H9 (cell line): ENCODE data around the gene CNGA4. TPM values are rescaled to one million over a fixed set of nuclear protein-coding genes. Genes with fewer than 3 reads are reported as not detected.

Experiments
- DNase-seq: peaks from one replicate; pipeline ENCODE4 v3.0.0-alpha.2; 2017
- H2AFZ ChIP-seq: one replicate; pipeline ENCODE4 v1.6.1; 2013; ENCODE audit warnings: mild to moderate bottlenecking, low read length, control low read depth, moderate library complexity
- H2AK5ac ChIP-seq: 2 replicates; pipeline ENCODE4 v1.6.1; 2013; ENCODE audit warnings: low read length, control low read depth, mixed read lengths; ENCODE audit not compliant: insufficient read length
- H2BK120ac ChIP-seq: one replicate; pipeline ENCODE4 v1.6.1; 2013; ENCODE audit warnings: low read depth, mild to moderate bottlenecking, low read length, control low read depth, inconsistent platforms; ENCODE audit not compliant: poor library complexity, severe bottlenecking
- H2BK12ac ChIP-seq: 2 replicates; pipeline ENCODE4 v1.6.1; 2013; ENCODE audit warnings: low read length, control low read depth, mixed read lengths, low read depth; ENCODE audit not compliant: insufficient read length
- H2BK15ac ChIP-seq: 2 replicates; pipeline ENCODE4 v1.6.1; 2013; ENCODE audit warnings: low read depth, low read length, control low read depth
- H2BK20ac ChIP-seq: one replicate; pipeline ENCODE4 v1.6.1; 2013; ENCODE audit warnings: low read depth, mild to moderate bottlenecking, low read length, control low read depth, inconsistent platforms; ENCODE audit not compliant: poor library complexity, severe bottlenecking
- H2BK5ac ChIP-seq: 2 replicates; pipeline ENCODE4 v1.6.1; 2013; ENCODE audit warnings: low read length, control low read depth, mixed read lengths; ENCODE audit not compliant: insufficient read length
- H3K14ac ChIP-seq: 2 replicates; pipeline ENCODE4 v1.6.1; 2013; ENCODE audit warnings: low read length, control low read depth; ENCODE audit not compliant: insufficient read depth
- H3K18ac ChIP-seq: 2 replicates; pipeline ENCODE4 v1.6.1; 2013; ENCODE audit warnings: low read depth, mild to moderate bottlenecking, mixed read lengths, low read length, control low read depth; ENCODE audit not compliant: insufficient read length
- H3K23ac ChIP-seq: 2 replicates; pipeline ENCODE4 v1.6.1; 2013; ENCODE audit warnings: low read length, control low read depth, mixed read lengths, low read depth; ENCODE audit not compliant: insufficient read length
- H3K23me2 ChIP-seq: 2 replicates; pipeline ENCODE4 v1.6.1; 2013; ENCODE audit warnings: low read depth, mild to moderate bottlenecking, mixed read lengths, low read length, control low read depth; ENCODE audit not compliant: insufficient read length, poor library complexity, severe bottlenecking
- H3K27ac ChIP-seq: 2 replicates; pipeline ENCODE4 v1.5.1; 2013; ENCODE audit warnings: low read length, control low read depth, mixed read lengths, low read depth; ENCODE audit not compliant: insufficient read length
- H3K27me3 ChIP-seq: 2 replicates; pipeline ENCODE4 v1.6.1; 2013; ENCODE audit warnings: low read length, control low read depth, inconsistent platforms; ENCODE audit not compliant: insufficient read depth
- H3K4ac ChIP-seq: 2 replicates; pipeline ENCODE4 v1.6.1; 2013; ENCODE audit warnings: low read depth, mild to moderate bottlenecking, control low read depth, inconsistent platforms, low read length, moderate library complexity
- H3K4me1 ChIP-seq: 2 replicates; pipeline ENCODE4 v1.6.1; 2013; ENCODE audit warnings: low read length, control low read depth, inconsistent platforms; ENCODE audit not compliant: insufficient read depth
- H3K4me2 ChIP-seq: 2 replicates; pipeline ENCODE4 v1.6.1; 2013; ENCODE audit warnings: low read length, control low read depth, mixed read lengths; ENCODE audit not compliant: insufficient read length, insufficient read depth
- H3K56ac ChIP-seq: 2 replicates; pipeline ENCODE4 v1.6.1; 2013; ENCODE audit warnings: low read depth, mild to moderate bottlenecking, mixed read lengths, low read length, control low read depth; ENCODE audit not compliant: insufficient read length
- H3K79me1 ChIP-seq: 2 replicates; pipeline ENCODE4 v1.6.1; 2013; ENCODE audit warnings: low read depth, mild to moderate bottlenecking, moderate library complexity, low read length, control low read depth, inconsistent platforms; ENCODE audit not compliant: insufficient read depth, poor library complexity, severe bottlenecking
- H3K79me2 ChIP-seq: 2 replicates; pipeline ENCODE4 v1.6.1; 2013; ENCODE audit warnings: low read length, control low read depth, inconsistent platforms; ENCODE audit not compliant: insufficient read depth
- H3K9ac ChIP-seq: 2 replicates; pipeline ENCODE4 v1.6.1; 2013; ENCODE audit warnings: low read length, control low read depth, mixed read lengths; ENCODE audit not compliant: insufficient read length; ENCODE audit errors: extremely low read depth
- H3K9me3 ChIP-seq: one replicate; pipeline ENCODE4 v1.6.1; 2013; ENCODE audit warnings: low read depth, low read length, inconsistent platforms; ENCODE audit not compliant: control insufficient read depth
- H3T11ph ChIP-seq: one replicate; pipeline ENCODE4 v1.6.1; 2013; ENCODE audit warnings: mild to moderate bottlenecking, low read length, control low read depth, inconsistent platforms
- H4K20me1 ChIP-seq: one replicate; pipeline ENCODE4 v1.6.1; 2013; ENCODE audit not compliant: control insufficient read depth, insufficient read length, insufficient read depth
- H4K5ac ChIP-seq: 2 replicates; pipeline ENCODE4 v1.6.1; 2013; ENCODE audit warnings: low read depth, mild to moderate bottlenecking, mixed read lengths, low read length, control low read depth; ENCODE audit not compliant: insufficient read length
- H4K8ac ChIP-seq: replicated peaks from 2 replicates; pipeline ENCODE4 v1.6.1; 2013; ENCODE audit warnings: low read length, control low read depth, mixed read lengths, low read depth; ENCODE audit not compliant: insufficient read length
- H4K91ac ChIP-seq: 2 replicates; pipeline ENCODE4 v1.6.1; 2013; ENCODE audit warnings: low read depth, mild to moderate bottlenecking, moderate library complexity, mixed read lengths, low read length, control low read depth; ENCODE audit not compliant: insufficient read length
- H3K27ac Mint-ChIP-seq, 3 experiments: 2 replicates in 2 of 3; 3 replicates in 1 of 3; pipeline ENCODE4 v1.8.0; 2020 to 2021; ENCODE audit warnings: mixed read lengths in 3 of 3, mild to moderate bottlenecking in 1 of 3, moderate library complexity in 1 of 3
- H3K27me3 Mint-ChIP-seq: 2 replicates; pipeline ENCODE4 v1.8.0; 2021; ENCODE audit warnings: low read depth, mild to moderate bottlenecking, moderate library complexity, mixed read lengths
- H3K36me3 Mint-ChIP-seq, 3 experiments: 2 replicates in 2 of 3; 3 replicates in 1 of 3; pipeline ENCODE4 v1.8.0; 2020 to 2021; ENCODE audit warnings: low read depth in 3 of 3, mixed read lengths in 3 of 3; ENCODE audit not compliant: insufficient read depth in 1 of 3
- H3K4me1 Mint-ChIP-seq, 2 experiments: 2 replicates each; pipeline ENCODE4 v1.8.0; 2020; ENCODE audit warnings: mixed read lengths in 2 of 2
- H3K4me3 Mint-ChIP-seq, 2 experiments: 2 replicates in 1 of 2; 3 replicates in 1 of 2; pipeline ENCODE4 v1.8.0; 2020 to 2021; ENCODE audit warnings: mild to moderate bottlenecking in 2 of 2, mixed read lengths in 2 of 2, moderate library complexity in 1 of 2
- H3K9me3 Mint-ChIP-seq, 2 experiments: 2 replicates in 1 of 2; 3 replicates in 1 of 2; pipeline ENCODE4 v1.8.0; 2020; ENCODE audit warnings: mild to moderate bottlenecking in 2 of 2, mixed read lengths in 2 of 2, moderate library complexity in 1 of 2
- WGBS: extraction: QIAGEN DNeasy Blood & Tissue Kit; methylation state at CpG from one replicate; pipeline ENCODE4 v1.1.7; 2013; ENCODE audit warnings: missing lambda C conversion rate, low lambda C conversion rate, mixed read lengths; ENCODE audit not compliant: insufficient read length; ENCODE audit errors: extremely low coverage; 5-methylcytosine and 5-hydroxymethylcytosine counted together
- total RNA-seq: library from RNA; stranded (reverse); gene quantifications from 2 replicates; pipeline ENCODE4 v1.2.1, GENCODE V29; 2021
- TF ChIP-seq, protein P1 (sequence below): fragments of 200-600 bp; sonication (generic); conservative IDR thresholded peaks from 3 replicates; pipeline ENCODE4 v1.8.0; 2021; ENCODE audit warnings: antibody characterized with exemption, mild to moderate bottlenecking

The CNGA4 gene
- total RNA-seq, 1 experiment from 2014 or later = 0.11 TPM

- H3K4me2 ChIP-seq = no peak overlapping the region
- H3K79me2 ChIP-seq = no peaks in the 10 kb centered on the region
- H4K8ac ChIP-seq = no peak overlapping the region
- H3K27ac ChIP-seq = no peak overlapping the region
- H3T11ph ChIP-seq = no peak overlapping the region
- no peak overlapping the region for H2AFZ ChIP-seq
- H2AK5ac ChIP-seq = no peak overlapping the region
- Mint-ChIP-seq H3K36me3 (no peaks in the 10 kb centered on the region), H3K27ac (no peak overlapping the region), H3K27me3 (peaks cover 9% of the 10 kb centered on the region), H3K9me3 (no peaks in the 10 kb centered on the region; a peak in 1 of 5 replicates), H3K4me3 (no peak overlapping the region), H3K4me1 (peaks cover 10% of the 10 kb centered on the region in 2 experiments)
- no peak overlapping the region for H2BK12ac ChIP-seq
- no peak overlapping the region for H3K18ac ChIP-seq
- H4K5ac ChIP-seq = no peak overlapping the region
- H3K4ac ChIP-seq = no peak overlapping the region
- no CpG with 5 or more reads among the region's 3 CpGs for WGBS
- H3K4me1 ChIP-seq = no peaks in the 10 kb centered on the region
- H2BK5ac ChIP-seq = no peak overlapping the region
- H3K27me3 ChIP-seq = no peaks in the 10 kb centered on the region
- H3K9ac ChIP-seq = no peak overlapping the region
- H3K79me1 ChIP-seq = no peaks in the 10 kb centered on the region
- no peak overlapping the region for H3K56ac ChIP-seq
- no peak overlapping the region for H4K91ac ChIP-seq
- no peak overlapping the region for H2BK120ac ChIP-seq
- H3K23me2 ChIP-seq = no peaks in the 10 kb centered on the region
- H2BK15ac ChIP-seq = no peak overlapping the region
- no peak overlapping the region for H2BK20ac ChIP-seq
- H3K9me3 ChIP-seq = no peaks in the 10 kb centered on the region
- no peak for DNase-seq
- H3K14ac ChIP-seq = no peak overlapping the region
- TF ChIP-seq, protein P1, sequence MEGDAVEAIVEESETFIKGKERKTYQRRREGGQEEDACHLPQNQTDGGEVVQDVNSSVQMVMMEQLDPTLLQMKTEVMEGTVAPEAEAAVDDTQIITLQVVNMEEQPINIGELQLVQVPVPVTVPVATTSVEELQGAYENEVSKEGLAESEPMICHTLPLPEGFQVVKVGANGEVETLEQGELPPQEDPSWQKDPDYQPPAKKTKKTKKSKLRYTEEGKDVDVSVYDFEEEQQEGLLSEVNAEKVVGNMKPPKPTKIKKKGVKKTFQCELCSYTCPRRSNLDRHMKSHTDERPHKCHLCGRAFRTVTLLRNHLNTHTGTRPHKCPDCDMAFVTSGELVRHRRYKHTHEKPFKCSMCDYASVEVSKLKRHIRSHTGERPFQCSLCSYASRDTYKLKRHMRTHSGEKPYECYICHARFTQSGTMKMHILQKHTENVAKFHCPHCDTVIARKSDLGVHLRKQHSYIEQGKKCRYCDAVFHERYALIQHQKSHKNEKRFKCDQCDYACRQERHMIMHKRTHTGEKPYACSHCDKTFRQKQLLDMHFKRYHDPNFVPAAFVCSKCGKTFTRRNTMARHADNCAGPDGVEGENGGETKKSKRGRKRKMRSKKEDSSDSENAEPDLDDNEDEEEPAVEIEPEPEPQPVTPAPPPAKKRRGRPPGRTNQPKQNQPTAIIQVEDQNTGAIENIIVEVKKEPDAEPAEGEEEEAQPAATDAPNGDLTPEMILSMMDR = no peak
- no peak overlapping the region for H3K23ac ChIP-seq
- no peaks in the 10 kb centered on the region for H4K20me1 ChIP-seq
Observed at GRCh38 chr11:6249770-6250555, 11.1 kb downstream of the CNGA4 start.
